Measurements from ENCODE around the gene UGT1A8. TPM values are rescaled to one million over a fixed set of nuclear protein-coding genes. Genes with fewer than 3 reads are reported as not detected.
"Not testable (repeated sequence)": the region's sequence is repeated elsewhere in the genome, so short reads cannot be mapped to it uniquely, and the experiment has no call there.

The UGT1A8 gene
- total and polyA plus RNA-seq, 2 experiments from 2014 or later = not detected

DNA sequence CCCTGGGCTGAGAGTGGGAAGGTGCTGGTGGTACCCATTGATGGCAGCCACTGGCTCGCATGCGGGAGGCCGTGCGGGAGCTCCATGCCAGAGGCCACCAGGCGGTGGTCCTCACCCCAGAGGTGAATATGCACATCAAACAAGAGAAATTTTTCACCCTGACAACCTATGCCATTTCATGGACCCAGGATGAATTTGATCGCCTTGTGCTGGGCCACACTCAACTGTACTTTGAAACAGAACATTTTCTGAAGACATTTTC, 129.8 kb downstream of the UGT1A8 start:
- in situ Hi-C loops (cut with MboI) = no loop called here
- no peaks in the 10 kb centered on the region for H3K4me1 ChIP-seq (ENCODE audit: insufficient read depth)
- H3K27me3 ChIP-seq (replicated peaks; ENCODE audit: insufficient read depth) = no peaks in the 10 kb centered on the region; the same call in 1 of the 2 replicates
- H3K9me3 ChIP-seq (ENCODE audit: low read depth) = no peaks in the 10 kb centered on the region
- no peaks in the 10 kb centered on the region for H4K20me1 ChIP-seq (ENCODE audit: insufficient read depth)
- no peaks in the 10 kb centered on the region for H3F3A ChIP-seq (ENCODE audit: insufficient read depth)
- H2AFZ ChIP-seq = no peak overlapping the region
- no peak overlapping the region for H3K9ac ChIP-seq
- DNase-seq = no peak
- no peak overlapping the region for H3K27ac ChIP-seq
- H3K36me3 ChIP-seq (ENCODE audit: low read depth) = no peaks in the 10 kb centered on the region
- H3K9me2 ChIP-seq (ENCODE audit: insufficient read depth) = no peaks in the 10 kb centered on the region
- no peak for TF ChIP-seq EZH2 (IDR thresholded peaks at IDR 0.05; ENCODE audit: insufficient read depth, poor library complexity, severe bottlenecking)
- no peak for TF ChIP-seq EZH2phosphoT487 (IDR thresholded peaks at IDR 0.05; ENCODE audit: insufficient read depth, low read depth)
- WGBS, 2 experiments (ENCODE audit: low coverage in 1 of 2, low lambda C conversion rate in 2 of 2, missing lambda C conversion rate in 2 of 2) = 60 to 61% methylated on average over 6 of the region's 6 CpGs
- H3K79me2 ChIP-seq (ENCODE audit: insufficient read depth) = no peaks in the 10 kb centered on the region
- H3K4me3 ChIP-seq = no peak overlapping the region
- H3K4me2 ChIP-seq (ENCODE audit: unreplicated experiment) = no peak overlapping the region

DNA sequence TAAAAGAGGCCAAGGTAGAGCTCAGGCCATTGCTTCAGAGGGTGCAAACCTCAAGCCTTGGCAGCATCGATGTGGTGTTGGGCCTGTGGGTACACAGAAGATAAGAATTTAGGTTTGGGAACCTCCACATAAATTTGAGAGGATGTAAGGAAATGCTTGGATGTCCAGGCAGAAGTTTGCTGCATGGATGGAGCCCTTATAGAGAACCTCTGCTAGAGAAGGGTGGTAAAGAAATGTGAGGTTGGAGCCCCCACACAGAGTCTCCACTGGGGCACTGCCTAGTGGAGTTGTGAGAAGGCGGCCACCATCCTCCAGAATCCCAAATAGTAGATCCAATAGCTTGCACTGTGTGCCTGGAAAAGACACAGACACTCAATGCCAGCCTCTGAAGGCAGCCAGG, 133.3 kb downstream of the UGT1A8 start:
- H3K27ac ChIP-seq; H3F3A ChIP-seq (ENCODE audit: insufficient read depth); H3K4me3 ChIP-seq; in situ Hi-C loops (cut with MboI); H3K4me2 ChIP-seq (ENCODE audit: unreplicated experiment); H3K79me2 ChIP-seq (ENCODE audit: insufficient read depth); H3K36me3 ChIP-seq (ENCODE audit: low read depth); H3K9ac ChIP-seq; DNase-seq; H3K27me3 ChIP-seq (replicated peaks; ENCODE audit: insufficient read depth); H2AFZ ChIP-seq; H3K9me3 ChIP-seq (ENCODE audit: low read depth); H4K20me1 ChIP-seq (ENCODE audit: insufficient read depth); H3K4me1 ChIP-seq (ENCODE audit: insufficient read depth); H3K9me2 ChIP-seq (ENCODE audit: insufficient read depth): not testable (repeated sequence)
- 6 to 13% methylated on average over 2 of the region's 2 CpGs for WGBS, 2 experiments (ENCODE audit: low coverage in 1 of 2, low lambda C conversion rate in 2 of 2, missing lambda C conversion rate in 2 of 2)

DNA sequence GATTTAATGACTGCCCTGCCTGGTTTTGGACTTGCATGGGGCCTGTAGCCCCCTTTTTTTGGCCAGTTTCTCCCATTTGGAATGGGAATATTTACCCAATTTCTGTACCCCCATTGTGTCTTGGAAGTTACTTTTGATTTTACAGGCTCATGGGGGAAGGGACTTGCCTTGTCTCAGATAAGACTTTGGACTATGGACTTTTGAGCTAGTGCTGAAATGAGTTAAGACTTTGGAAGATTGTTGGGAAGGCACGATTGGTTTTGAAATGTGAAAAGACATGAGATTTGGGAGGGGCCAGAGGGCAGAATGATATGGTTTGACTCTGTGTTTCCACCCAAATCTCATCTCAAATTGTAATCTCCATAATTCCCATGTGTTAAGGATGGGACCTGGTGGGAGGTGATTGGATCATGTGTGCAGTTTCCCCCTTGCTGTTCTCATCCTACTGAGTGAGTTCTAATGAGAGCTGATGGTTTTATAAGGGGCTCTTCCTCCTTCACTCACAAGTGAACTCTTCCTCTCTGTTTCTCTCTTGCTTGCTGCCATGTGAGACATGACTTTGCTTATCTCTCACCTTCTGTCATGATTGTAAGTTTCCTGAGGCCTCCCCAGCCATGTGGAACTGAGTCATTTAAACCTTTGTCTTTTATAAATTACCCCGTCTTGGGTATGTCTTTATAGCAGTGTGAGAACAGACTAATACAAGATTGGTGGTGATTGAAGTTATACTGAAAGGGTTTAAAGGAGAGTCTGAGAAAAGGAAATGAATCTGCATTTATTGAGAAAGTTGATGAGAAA, 134.0 kb downstream of the UGT1A8 start:
- in situ Hi-C loops (cut with MboI); DNase-seq; H3K9me2 ChIP-seq (ENCODE audit: insufficient read depth); H3K4me3 ChIP-seq; H3K9ac ChIP-seq; H3K9me3 ChIP-seq (ENCODE audit: low read depth); H3F3A ChIP-seq (ENCODE audit: insufficient read depth); H4K20me1 ChIP-seq (ENCODE audit: insufficient read depth); H3K4me2 ChIP-seq (ENCODE audit: unreplicated experiment); H3K27me3 ChIP-seq (replicated peaks; ENCODE audit: insufficient read depth); H2AFZ ChIP-seq; H3K4me1 ChIP-seq (ENCODE audit: insufficient read depth); H3K36me3 ChIP-seq (ENCODE audit: low read depth); H3K79me2 ChIP-seq (ENCODE audit: insufficient read depth); H3K27ac ChIP-seq: not testable (repeated sequence)
- 18 to 21% methylated on average over 2 of the region's 2 CpGs for WGBS, 2 experiments (ENCODE audit: low coverage in 1 of 2, low lambda C conversion rate in 2 of 2, missing lambda C conversion rate in 2 of 2)

DNA sequence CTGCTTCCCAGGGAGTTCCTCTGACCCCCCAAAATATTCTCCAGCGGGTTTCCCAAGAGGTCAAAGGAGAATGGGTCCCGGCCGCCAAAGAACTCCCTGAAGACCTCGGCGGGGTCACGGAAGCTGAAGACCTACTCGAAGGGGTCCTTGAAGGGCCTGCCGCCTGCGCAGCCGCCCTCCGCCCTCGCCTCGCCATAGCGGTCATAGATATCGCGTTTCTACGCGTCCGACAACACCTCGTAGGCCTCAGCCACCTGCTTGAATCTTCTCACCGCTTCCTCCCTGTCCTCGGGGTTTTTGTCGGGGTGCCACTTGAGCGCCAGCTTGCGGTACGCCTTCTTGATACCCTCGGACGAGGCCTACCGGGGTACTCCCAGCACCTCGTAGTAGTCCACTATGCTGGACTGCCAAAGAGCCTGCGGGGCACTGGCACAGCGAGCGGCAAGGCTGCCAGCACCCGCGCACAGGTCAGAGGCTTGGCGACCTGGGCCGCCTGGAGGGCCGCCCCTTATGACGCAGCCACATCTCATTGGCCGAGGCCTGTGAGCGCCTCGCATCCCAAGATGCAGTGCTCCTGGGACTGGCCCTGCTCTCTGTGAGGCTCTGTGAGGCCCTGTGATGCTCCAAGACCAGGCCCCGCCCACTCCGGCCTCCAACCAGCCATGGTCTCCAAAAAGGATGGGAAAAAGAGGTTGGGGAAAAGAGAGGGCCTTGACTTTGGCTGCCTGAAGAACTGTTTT, 137.6 kb downstream of the UGT1A8 start:
- TF ChIP-seq EZH2 (IDR thresholded peaks at IDR 0.05; ENCODE audit: insufficient read depth, poor library complexity, severe bottlenecking) = no peak
- TF ChIP-seq EZH2phosphoT487 (IDR thresholded peaks at IDR 0.05; ENCODE audit: insufficient read depth, low read depth) = no peak
- H3K9me2 ChIP-seq (ENCODE audit: insufficient read depth) = no peaks in the 10 kb centered on the region
- DNase-seq = no peak
- H3K36me3 ChIP-seq (ENCODE audit: low read depth) = no peaks in the 10 kb centered on the region
- no peaks in the 10 kb centered on the region for H3F3A ChIP-seq (ENCODE audit: insufficient read depth)
- H3K4me3 ChIP-seq = no peak overlapping the region
- in situ Hi-C loops (cut with MboI) = no loop called here
- no peak overlapping the region for H3K27ac ChIP-seq
- 64 to 68% methylated on average over 40 to 44 of the region's 44 CpGs for WGBS, 2 experiments (ENCODE audit: low coverage in 1 of 2, low lambda C conversion rate in 2 of 2, missing lambda C conversion rate in 2 of 2)
- H3K27me3 ChIP-seq (replicated peaks; ENCODE audit: insufficient read depth) = no peaks in the 10 kb centered on the region
- no peak overlapping the region for H2AFZ ChIP-seq
- H3K79me2 ChIP-seq (ENCODE audit: insufficient read depth) = no peaks in the 10 kb centered on the region
- H3K4me1 ChIP-seq (ENCODE audit: insufficient read depth) = no peaks in the 10 kb centered on the region
- H3K4me2 ChIP-seq (ENCODE audit: unreplicated experiment) = no peak overlapping the region
- no peak overlapping the region for H3K9ac ChIP-seq
- no peaks in the 10 kb centered on the region for H4K20me1 ChIP-seq (ENCODE audit: insufficient read depth)
- no peaks in the 10 kb centered on the region for H3K9me3 ChIP-seq (ENCODE audit: low read depth)

All from GM23248 (cell line).